COR-L47 (cell line): ENCODE measurements around the gene ZNF638.

ENCODE experiments used
- DNase-seq: peaks from one replicate; lab custom pipeline; 2025; lab: John Stamatoyannopoulos, UW

Gene ZNF638

DNA sequence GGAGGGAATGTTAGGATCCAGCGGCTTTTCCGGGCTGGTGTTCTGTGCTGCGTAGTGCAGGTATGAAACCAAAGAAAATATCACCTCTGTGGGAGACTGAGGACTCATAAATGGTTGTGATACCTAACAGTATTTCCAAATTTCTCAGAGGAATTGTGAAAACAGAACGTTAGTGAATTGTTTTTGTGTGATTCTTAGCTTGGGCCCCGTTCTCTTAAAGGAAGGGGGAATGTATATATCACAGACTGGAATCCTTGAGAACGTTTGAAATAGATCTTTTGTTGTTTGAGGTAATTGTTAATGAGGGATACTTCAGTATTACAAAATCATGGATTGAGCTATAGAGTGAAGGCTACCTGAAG lies 834 bp downstream of the ZNF638 start:
- DNase-seq, result no peak

DNA sequence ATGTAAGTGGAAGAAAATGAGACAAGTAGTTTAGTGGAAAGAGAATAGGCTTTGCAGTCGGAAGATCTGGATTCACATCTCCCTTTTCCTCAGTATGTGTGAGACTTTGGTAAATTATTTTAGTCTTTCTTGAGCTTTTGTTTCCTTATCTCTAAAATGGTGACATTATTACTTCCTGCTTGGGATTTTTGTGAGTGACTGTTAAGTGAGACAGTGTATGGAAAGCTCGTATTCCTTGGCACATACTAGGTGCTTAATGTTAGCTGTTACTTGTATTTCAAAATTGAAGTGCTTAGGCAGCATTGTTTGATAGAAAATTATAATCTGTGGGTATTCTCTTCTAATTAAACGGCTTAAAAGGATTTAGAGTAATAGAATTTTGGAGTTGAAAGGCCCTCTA lies 2.0 kb downstream of the ZNF638 start:
- no peak for DNase-seq

DNA sequence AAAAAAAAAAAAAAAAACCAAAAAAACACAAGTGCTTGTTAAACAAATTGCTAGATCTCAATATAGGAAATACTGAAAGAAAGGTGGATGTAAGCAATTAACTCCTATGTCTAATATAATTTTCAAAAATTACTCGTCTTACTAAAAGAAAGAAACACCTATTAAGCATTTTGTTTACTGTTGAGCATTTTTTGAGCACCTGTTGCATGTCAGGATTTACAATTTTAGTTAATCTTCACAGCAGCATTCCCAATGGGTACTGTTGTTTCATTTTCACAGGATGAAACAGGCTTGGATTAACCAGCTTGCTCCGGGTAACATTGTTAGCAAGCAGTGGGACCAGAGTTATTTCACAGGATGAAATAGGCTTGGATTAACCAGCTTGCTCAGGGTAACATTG lies 4.8 kb downstream of the ZNF638 start:
- no peak for DNase-seq

GRCh38 chr2:71336802-71337201 lies 5.2 kb downstream of the ZNF638 start:
- DNase-seq, result no peak

DNA sequence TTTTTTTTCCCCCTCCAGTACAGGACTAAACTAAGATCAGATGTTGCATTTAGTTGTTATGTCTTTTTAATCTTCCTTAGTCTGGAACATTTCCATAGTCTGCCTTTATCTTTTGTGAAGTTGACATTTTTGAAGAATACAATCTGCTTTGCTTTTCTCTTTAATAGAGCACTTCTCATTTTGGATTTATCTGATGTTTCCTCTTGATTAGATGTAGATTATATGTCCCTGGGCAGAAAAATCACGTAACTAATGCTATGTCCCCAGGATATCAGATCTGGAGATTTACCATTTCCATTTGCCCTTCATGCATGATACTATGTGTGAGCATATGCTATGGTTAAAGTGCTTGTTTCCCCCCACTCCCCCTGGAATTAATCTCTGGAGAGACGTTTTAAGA lies 6.2 kb downstream of the ZNF638 start:
- no peak for DNase-seq

GRCh38 chr2:71339685-71340084 lies 8.1 kb downstream of the ZNF638 start:
- no peak for DNase-seq

DNA sequence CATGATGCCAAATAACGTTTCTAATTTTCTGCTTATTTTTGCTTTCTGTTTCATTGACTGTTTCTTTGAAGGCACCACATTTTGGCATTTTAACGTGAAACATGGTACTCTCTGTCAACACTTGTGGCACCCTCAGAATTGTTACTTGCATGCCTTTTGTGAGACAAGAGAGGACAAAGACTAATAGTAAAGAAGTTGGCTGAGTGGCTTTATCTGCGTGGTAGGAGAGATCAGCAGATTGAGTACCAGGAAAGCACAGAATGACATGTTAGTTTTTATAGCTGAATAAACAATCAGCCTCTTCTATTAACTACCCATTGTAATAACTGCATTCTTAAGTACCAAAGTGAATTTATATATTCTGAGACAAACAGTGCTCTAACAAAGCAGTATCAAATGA lies 8.6 kb downstream of the ZNF638 start:
- DNase-seq, result no peak

- no peak for DNase-seq
These were observed 10.1 kb downstream of the ZNF638 start for GRCh38 chr2:71341645-71342044.

GRCh38 chr2:71346065-71346464 lies 14.5 kb downstream of the ZNF638 start:
- DNase-seq, result no peak

DNA sequence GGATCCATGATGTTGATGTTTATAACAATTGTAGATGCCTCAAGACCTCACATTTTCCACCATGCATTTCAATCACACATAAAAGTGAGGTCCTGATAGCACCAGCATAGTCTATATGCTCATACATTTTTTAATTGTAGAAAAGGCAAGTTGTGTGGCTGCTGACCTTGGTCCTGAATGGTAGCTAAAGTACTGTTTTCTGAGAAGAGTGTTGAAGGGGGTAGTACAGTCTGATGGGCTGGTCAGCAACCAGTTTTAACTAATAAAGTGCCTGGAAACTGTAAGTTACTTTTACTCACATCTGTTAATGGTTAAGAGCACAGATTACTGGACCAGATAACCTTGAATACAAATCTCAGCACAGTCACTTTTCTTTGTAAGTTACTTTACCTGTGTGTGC lies 15.9 kb downstream of the ZNF638 start:
- DNase-seq, result no peak

GRCh38 chr2:71348302-71348701 lies 16.7 kb downstream of the ZNF638 start:
- DNase-seq, result no peak

DNA sequence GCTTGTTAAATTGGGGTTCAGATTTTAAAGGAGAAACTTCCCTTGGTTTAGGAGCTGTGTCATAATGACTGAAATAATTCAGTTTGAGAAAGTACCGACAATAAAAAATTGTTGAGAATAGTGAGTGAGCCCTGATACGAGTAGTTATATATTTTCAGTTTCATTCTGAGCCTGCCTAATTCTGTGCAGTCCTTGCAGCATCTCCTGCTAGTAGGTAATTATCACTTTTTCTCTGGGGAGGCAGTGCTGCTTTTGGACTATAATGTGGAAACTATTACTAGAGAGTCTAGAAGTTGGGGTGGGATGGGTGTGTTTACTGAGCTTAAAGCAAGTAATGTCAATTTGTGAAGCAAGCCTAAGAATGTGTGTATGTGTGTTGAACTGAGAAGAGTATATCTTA lies 21.7 kb downstream of the ZNF638 start:
- no peak for DNase-seq

- no peak for DNase-seq
These were observed 27.5 kb downstream of the ZNF638 start for GRCh38 chr2:71358931-71359671.

- no peak for DNase-seq
These were observed 28.9 kb downstream of the ZNF638 start for GRCh38 chr2:71360434-71360975.

DNA sequence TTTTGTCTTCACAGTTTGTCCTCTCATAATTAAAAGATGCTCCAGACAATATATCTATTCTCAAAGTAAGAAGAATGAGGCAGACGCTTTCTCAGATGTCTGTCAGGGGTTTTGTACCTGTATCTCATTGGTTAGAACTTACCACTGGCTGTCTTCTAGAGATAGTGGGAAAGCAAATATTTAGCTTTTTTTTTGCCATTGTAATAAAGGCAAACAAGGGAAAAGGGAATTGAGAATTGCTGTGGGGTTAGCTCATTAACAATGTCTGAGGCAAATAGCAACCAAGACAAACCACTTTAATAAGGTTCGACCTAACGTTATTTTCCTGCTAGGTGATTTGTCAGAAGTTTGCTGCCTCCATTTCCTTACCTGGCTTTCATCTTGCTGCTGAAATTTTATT lies 30.0 kb downstream of the ZNF638 start:
- no peak for DNase-seq

DNA sequence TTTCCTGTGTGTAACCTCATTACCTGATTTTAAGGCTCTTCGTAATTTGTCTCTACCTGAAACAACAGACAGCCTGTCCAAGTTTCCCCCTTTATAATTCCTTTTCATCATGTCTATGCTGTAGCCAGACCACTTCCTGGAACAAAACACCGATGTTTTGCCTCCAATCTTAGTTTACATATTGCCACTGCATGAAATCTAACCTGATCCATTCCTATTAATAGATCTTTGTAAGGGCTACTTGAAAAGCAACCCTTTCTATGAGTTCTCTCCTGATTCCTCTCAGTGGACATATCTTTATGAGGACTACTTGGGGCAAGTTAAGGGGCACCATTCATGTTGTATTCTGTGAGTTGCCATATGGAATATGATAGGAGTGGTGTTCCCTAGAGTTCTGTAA lies 30.9 kb downstream of the ZNF638 start:
- no peak for DNase-seq

- DNase-seq, result no peak
These were observed 38.4 kb downstream of the ZNF638 start for GRCh38 chr2:71370015-71370414.

DNA sequence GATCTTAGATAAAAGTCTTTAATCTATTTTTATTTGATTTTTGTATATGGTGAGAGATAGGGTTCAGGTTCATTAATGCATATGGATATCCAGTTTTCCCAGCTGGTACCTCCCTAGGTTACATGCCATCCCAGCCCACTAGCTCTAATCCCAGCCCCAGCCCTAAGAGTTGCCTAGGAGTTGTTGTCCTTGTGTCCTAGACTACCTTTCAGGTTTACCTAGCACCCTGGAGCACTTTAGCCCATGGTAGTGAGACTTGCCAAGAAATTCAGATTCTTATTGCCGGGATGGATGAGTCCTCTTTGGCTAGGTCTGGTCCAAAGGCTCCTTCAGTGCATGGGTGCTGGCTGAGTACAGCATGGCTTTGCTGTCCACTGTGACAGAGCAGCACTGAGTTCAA lies 40.5 kb downstream of the ZNF638 start:
- no peak for DNase-seq

- DNase-seq, result no peak
These were observed 47.5 kb downstream of the ZNF638 start for GRCh38 chr2:71379086-71379485.

DNA sequence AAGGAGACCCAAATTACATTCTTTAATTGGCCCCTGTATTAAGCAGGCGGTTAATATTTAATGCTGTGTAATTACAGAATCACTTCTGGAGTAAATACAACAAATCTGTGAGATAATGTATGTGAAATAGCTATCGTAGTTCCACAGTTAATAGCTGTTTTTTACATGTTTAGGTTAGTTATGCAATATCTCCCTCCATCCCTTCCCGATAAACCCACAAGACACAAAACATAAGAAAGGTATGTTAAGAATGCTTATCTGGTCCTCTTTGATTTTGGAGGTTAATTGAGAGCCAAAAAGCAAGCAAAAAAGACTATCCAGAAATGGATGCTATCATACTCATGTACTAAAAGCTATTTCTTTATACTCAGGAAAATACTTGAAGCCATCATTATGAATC lies 49.1 kb downstream of the ZNF638 start:
- DNase-seq, result no peak

DNA sequence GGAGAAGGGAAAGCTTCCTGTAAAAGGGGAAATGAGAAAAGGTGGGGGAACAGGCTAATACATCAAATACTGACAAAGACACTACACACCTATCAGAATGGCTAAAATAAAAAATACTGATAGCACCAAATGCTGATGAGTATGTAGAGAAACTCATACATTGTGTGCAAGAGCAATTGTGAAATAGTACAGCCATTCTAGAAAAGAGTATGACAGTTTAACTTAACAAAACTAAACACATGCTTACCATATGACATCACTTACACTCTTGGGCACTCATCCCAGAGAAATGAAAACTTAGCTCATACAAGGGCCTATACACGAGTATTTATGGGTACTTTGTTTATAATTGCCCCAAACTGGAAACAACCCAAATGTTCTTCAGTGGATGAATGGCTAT lies 53.4 kb downstream of the ZNF638 start:
- no peak for DNase-seq

GRCh38 chr2:71388214-71388613 lies 56.6 kb downstream of the ZNF638 start:
- no peak for DNase-seq

DNA sequence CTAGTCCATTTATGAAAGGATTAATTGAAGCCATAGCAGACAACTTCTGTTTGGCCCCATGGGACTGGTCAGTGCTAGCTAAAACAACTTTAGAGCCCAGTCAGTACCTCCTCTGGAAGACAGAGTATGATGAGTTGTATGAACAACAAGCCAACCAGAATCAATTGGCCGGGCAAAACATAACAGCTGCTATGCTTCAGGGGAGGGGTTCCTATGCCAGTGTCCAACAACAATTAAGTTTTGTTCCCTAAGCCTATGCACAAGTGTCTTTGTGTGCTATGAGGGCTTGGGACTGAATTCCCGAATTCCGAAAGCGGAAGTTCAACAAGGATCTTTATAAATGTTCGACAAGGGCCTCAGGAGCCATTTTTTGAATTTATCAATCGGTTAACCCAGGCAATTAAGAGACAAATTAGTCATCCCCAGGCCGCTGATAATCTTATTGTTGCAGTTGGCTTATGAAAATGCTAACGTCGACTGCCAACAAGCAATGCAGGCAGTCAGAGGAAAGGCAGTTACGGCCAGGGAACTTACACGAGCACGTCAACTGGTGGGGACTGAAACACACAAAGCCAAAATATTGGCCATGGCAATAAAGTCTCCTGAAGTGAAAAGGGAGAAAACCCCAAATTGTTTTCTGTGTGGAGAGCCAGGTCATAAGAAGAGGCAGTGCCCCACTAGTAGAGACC lies 57.9 kb downstream of the ZNF638 start:
- no peak for DNase-seq

DNA sequence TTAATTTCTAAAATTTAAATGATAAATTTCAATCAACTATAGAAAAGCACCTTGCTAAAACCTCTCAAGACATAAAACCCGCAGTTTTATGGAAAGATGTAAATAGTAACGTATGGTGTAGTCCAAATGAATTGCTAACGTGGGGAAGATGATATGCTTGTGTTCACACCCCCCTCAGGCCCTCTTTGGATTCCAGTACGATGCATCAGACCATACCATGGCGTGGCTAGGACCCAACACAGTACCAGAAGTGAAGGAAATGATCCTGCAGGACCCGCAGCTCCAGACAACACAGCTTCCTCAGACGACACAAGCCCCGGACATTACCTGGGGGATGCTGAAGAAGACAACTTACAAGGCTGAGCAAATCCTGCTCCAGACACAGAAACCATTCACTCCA lies 61.6 kb downstream of the ZNF638 start:
- no peak for DNase-seq
